Colon (tissue), 2 donors: ENCODE data around the gene HAO1.

Experiments used
- FAIRE-seq: peaks from 2 replicates; lab custom pipeline; 2012; peaks lifted over from hg19 to GRCh38; lab: Jason Lieb, UNC
- donor health status: control.
- donor health status: control.

The HAO1 gene

GRCh38 chr20:7926767-7927166 is 13.5 kb downstream of the HAO1 start:
- no peak for FAIRE-seq

GRCh38 chr20:7926323-7926722 is 13.9 kb downstream of the HAO1 start:
- FAIRE-seq, result no peak

DNA sequence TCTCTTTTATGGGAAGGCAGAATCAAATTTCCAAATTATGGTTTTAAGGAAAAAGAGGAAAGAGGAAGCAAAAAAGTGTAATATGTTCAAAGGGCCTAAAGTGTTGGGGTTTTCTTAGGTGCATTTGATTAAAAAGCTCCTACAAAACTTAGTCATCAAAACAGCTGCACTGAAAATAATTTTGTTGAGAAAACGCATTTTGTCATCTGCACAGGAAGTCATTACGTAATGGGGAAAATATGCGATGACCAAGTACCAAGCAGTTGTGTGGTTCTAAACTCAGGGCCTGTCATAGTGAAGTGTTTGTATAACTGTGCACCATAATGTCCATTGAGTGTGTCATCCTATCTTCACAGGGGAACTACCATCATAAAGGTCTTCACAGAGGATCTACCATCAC is 15.6 kb downstream of the HAO1 start:
- no peak for FAIRE-seq

GRCh38 chr20:7916648-7917047 is 23.6 kb downstream of the HAO1 start:
- FAIRE-seq, result no peak

DNA sequence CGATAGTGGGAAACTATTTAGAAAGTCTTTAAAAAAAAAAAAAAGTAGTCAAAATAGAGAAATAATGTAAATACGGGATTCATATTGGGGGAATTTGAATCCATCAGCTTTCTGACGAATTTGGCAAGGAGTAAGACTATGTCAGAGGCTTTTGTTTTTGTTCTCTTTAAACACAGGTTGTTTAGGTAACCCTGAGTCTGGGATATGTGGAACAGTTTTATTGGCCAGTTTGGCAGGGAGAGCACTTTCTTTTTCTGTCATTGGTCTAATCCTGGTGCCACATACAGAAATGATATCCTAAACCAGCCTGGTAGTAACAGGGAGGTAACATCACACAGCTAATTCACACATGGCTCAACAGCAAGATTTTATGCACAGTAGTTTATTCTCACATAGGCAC is 27.7 kb downstream of the HAO1 start:
- no peak for FAIRE-seq

GRCh38 chr20:7911586-7912330 is 28.5 kb downstream of the HAO1 start:
- no peak for FAIRE-seq

GRCh38 chr20:7908905-7909304 is 31.4 kb downstream of the HAO1 start:
- no peak for FAIRE-seq

DNA sequence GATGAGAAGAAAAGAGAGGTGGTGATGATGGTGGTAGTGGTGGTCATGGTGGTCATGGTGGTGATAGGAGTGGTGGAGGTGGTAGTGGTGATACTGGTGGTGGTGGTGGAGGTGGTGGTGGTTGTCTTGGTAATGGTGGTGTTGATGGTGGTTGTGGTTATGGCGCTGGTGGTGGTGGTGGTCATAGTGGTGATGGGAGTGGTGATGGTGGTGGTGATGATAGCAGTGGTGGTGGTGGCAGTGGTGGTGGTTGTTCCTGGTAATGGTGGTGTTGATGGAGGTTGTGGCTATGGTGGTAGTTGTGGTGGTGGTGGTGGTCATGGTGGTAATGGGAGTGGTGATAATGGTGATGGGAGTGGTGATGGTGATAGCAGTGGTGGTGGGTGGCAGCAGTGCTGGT is 36.8 kb downstream of the HAO1 start:
- no peak for FAIRE-seq

DNA sequence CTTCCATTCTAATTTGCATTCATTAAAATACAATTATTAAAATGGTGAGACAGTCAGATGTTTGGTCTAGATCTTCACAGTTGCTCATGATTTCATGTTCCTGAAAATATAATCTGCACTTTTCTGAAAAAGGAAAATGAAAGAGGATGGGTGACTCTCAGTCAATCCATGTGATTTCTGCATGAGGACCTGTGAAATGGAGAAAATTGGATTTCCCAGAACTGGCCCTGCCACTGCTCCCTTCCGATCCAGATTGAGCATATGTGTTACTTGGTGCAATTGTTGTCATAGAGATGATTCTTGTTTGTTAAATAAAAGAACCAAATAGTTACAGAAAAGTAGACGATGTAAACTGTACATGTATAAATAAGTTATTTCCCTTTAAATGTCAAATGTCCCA is 37.4 kb downstream of the HAO1 start:
- FAIRE-seq, result no peak

DNA sequence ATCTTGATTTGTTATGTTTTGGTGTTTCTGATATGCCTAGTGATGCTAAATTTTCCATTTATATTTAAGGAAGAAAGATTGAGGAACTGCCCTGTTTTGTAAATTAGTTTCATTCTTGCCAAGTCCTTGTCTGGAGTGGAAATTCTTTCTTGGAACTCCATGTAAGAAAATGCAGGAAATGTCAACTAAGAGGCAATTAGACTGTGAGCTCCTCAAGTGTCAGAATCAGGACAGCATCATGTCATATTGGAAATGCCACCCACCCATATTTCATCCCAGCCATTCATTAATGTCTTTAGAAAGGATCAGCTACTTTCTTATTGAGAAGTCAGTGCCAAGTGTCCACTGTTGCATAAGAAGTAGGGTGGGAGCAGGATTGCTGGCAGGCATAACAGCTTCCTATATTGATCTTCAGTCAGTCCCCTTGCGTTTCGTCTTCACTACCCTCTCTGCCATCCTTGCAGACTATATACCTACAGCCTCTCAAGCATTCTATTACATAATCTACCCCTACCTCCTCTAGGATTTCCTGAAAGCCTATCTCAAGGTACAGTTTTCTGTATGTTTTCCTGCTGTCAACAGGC is 42.4 kb downstream of the HAO1 start:
- no peak for FAIRE-seq

DNA sequence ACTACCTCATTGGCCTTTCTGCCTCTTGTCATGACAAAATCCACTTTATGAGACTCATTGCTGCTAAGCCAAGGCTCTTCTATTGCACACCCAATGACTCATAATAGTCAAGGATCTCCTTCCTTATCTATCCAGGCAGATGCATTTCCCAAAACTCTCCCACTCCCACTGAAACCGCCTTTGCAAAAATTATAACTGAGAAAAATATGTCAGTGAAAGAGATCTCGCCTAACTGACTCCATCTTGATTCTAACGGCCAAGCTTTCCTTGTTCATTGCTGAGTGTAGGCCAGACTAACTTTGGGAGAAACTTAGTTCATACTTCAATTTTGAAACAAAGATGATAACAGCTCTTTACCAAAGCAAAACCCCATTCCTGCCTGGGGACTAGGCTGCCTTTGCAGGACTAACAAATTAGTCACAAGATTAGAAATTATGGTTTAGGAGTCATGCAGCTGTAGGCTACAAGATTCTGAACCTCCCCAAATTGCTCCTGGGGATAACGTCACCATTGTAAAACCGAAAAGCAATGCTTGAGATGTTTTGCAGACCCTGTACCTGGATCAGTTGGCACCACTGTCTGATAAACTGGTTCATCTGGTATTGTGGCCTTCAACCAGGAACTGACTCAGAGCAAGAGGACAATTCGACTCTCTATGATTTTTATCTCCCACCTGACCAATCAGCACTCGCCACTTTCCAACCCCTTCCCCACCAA is 47.1 kb downstream of the HAO1 start:
- FAIRE-seq, result no peak

- FAIRE-seq, result no peak
Observed at GRCh38 chr20:7891705-7892104, 48.6 kb downstream of the HAO1 start.

- no peak for FAIRE-seq
Observed at GRCh38 chr20:7889736-7890135, 50.5 kb downstream of the HAO1 start.

- no peak for FAIRE-seq
Observed at GRCh38 chr20:7883741-7884140, 56.5 kb downstream of the HAO1 start.

GRCh38 chr20:7883309-7883708 is 56.9 kb downstream of the HAO1 start:
- no peak for FAIRE-seq

DNA sequence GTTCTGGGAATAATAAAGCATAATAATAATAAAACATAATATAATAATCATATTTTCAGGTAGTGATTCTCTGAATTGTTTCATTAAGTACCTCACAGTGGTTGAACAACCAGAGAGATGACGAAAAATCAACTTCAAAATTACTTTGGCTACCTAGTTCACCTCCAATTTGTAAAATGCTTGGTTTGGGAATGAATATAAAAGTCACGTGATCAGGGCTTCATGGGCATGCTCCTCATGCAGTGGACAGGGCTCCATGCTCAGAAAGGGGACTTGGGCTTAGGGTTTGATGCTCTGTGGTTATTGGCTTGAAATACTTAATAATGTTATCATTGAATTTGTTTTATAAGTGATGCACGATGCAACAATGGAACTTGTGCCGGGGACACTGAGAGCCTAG is 58.2 kb downstream of the HAO1 start:
- no peak for FAIRE-seq

- no peak for FAIRE-seq
Observed at GRCh38 chr20:7881551-7881950, 58.7 kb downstream of the HAO1 start.

- no peak for FAIRE-seq
Observed at GRCh38 chr20:7879883-7880282, 60.4 kb downstream of the HAO1 start.

GRCh38 chr20:7868108-7868507 is 72.2 kb downstream of the HAO1 start:
- no peak for FAIRE-seq

DNA sequence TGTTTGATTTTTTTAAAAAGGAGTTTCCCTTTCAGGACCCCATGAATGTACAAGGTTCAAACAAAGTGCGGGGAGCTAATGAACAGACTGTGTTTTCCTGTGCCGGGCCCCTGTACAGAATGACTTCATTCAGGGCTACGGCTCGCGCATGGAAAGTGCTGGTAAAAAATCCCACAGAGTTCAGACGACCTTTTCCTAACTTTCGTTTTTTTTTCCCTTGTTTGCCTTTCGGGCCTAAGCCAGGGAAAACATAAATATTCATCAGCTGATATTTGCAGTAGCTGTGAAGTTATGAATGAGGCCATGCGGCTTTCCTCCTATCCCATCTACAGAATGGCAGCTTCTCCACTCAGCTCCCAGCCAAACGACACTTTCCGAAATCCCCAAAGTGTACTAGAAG is 74.0 kb downstream of the HAO1 start:
- FAIRE-seq, result no peak

GRCh38 chr20:7859356-7859802 is 80.9 kb downstream of the HAO1 start:
- FAIRE-seq, result no peak

- FAIRE-seq, result no peak
Observed at GRCh38 chr20:7858734-7859250, 81.5 kb downstream of the HAO1 start.

- no peak for FAIRE-seq
Observed at GRCh38 chr20:7856756-7857155, 83.5 kb downstream of the HAO1 start.
